Measurements from ENCODE around the gene CACUL1. TPM values are rescaled to one million over a fixed set of nuclear protein-coding genes. Genes with fewer than 3 reads are reported as not detected.

Gene CACUL1
- total and polyA plus RNA-seq, 4 donors, result 3.9 to 15.8 (median 13.1) TPM

GRCh38 chr10:118723466-118723865 lies 31.3 kb downstream of the CACUL1 start:
- DNase-seq (ENCODE audit: low spot score), result no peak
- H3K27ac ChIP-seq (ENCODE audit: low read depth in 1 of 2, low read length in 2 of 2), result no peak overlapping the region
- no peaks in the 10 kb centered on the region for H3K36me3 ChIP-seq (ENCODE audit: control insufficient read depth in 4 of 4, insufficient read depth in 3 of 4, low read depth in 1 of 4, low read length in 3 of 4)
- 97% methylated on average over 6 of the region's 6 CpGs for WGBS
- H3K9me3 ChIP-seq (ENCODE audit: control insufficient read depth in 4 of 4, low read length in 3 of 4), result no peaks in the 10 kb centered on the region
- no peaks in the 10 kb centered on the region for H3K27me3 ChIP-seq (ENCODE audit: control insufficient read depth in 4 of 4, insufficient read depth in 4 of 4, low read length in 3 of 4)
- H3K9ac ChIP-seq (ENCODE audit: low read depth in 1 of 2, low read length in 2 of 2), result no peak overlapping the region
- H3K4me3 ChIP-seq (ENCODE audit: low read depth in 1 of 3, low read length in 3 of 3), result no peak overlapping the region
- TF ChIP-seq RAD21 (IDR thresholded peaks at IDR 0.05) (no peak), SP1 (IDR thresholded peaks at IDR 0.05) (no peak), MAX (IDR thresholded peaks at IDR 0.05) (no peak), FOXA2 (IDR thresholded peaks at IDR 0.05) (no peak), ZBTB33 (IDR thresholded peaks at IDR 0.05) (no peak), HNF4G (IDR thresholded peaks at IDR 0.05) (no peak), FOXA1 (IDR thresholded peaks at IDR 0.05) (no peak), NR2F2 (IDR thresholded peaks at IDR 0.05) (no peak), JUND (IDR thresholded peaks at IDR 0.05) (no peak), EGR1 (IDR thresholded peaks at IDR 0.05; ENCODE audit: low read depth in 2 of 2) (no peak), HNF4A (conservative IDR thresholded peaks at IDR 0.05) (no peak), CTCF (IDR thresholded peaks at IDR 0.05; ENCODE audit: low read depth, low read length, missing input control) (no peak), YY1 (IDR thresholded peaks at IDR 0.05) (no peak)
- TF ChIP-seq, protein P1, sequence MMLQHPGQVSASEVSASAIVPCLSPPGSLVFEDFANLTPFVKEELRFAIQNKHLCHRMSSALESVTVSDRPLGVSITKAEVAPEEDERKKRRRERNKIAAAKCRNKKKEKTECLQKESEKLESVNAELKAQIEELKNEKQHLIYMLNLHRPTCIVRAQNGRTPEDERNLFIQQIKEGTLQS (IDR thresholded peaks at IDR 0.05), result no peak
- H3K4me1 ChIP-seq (ENCODE audit: control insufficient read depth in 4 of 4, insufficient read depth in 4 of 4, low read length in 3 of 4), result peaks cover 0 to 4% (median 2%) of the 10 kb centered on the region in 4 donors

GRCh38 chr10:118721539-118721876 lies 33.3 kb downstream of the CACUL1 start:
- no peaks in the 10 kb centered on the region for H3K27me3 ChIP-seq (ENCODE audit: control insufficient read depth in 4 of 4, insufficient read depth in 4 of 4, low read length in 3 of 4)
- H3K36me3 ChIP-seq (ENCODE audit: control insufficient read depth in 4 of 4, insufficient read depth in 3 of 4, low read depth in 1 of 4, low read length in 3 of 4), result no peaks in the 10 kb centered on the region
- no peak overlapping the region for H3K9ac ChIP-seq (ENCODE audit: low read depth in 1 of 2, low read length in 2 of 2)
- H3K4me3 ChIP-seq (ENCODE audit: low read depth in 1 of 3, low read length in 3 of 3), result no peak overlapping the region
- TF ChIP-seq EGR1 (IDR thresholded peaks at IDR 0.05; ENCODE audit: low read depth in 2 of 2) (no peak), RAD21 (IDR thresholded peaks at IDR 0.05) (no peak), SP1 (IDR thresholded peaks at IDR 0.05) (no peak), HNF4G (IDR thresholded peaks at IDR 0.05) (no peak), JUND (IDR thresholded peaks at IDR 0.05) (no peak), TAF1 (conservative IDR thresholded peaks at IDR 0.05) (no peak), NR2F2 (IDR thresholded peaks at IDR 0.05) (no peak)
- TF ChIP-seq, protein P2, sequence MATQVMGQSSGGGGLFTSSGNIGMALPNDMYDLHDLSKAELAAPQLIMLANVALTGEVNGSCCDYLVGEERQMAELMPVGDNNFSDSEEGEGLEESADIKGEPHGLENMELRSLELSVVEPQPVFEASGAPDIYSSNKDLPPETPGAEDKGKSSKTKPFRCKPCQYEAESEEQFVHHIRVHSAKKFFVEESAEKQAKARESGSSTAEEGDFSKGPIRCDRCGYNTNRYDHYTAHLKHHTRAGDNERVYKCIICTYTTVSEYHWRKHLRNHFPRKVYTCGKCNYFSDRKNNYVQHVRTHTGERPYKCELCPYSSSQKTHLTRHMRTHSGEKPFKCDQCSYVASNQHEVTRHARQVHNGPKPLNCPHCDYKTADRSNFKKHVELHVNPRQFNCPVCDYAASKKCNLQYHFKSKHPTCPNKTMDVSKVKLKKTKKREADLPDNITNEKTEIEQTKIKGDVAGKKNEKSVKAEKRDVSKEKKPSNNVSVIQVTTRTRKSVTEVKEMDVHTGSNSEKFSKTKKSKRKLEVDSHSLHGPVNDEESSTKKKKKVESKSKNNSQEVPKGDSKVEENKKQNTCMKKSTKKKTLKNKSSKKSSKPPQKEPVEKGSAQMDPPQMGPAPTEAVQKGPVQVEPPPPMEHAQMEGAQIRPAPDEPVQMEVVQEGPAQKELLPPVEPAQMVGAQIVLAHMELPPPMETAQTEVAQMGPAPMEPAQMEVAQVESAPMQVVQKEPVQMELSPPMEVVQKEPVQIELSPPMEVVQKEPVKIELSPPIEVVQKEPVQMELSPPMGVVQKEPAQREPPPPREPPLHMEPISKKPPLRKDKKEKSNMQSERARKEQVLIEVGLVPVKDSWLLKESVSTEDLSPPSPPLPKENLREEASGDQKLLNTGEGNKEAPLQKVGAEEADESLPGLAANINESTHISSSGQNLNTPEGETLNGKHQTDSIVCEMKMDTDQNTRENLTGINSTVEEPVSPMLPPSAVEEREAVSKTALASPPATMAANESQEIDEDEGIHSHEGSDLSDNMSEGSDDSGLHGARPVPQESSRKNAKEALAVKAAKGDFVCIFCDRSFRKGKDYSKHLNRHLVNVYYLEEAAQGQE (IDR thresholded peaks at IDR 0.05), result no peak
- TF ChIP-seq, protein P1 (IDR thresholded peaks at IDR 0.05), result no peak
- no peak overlapping the region for H3K27ac ChIP-seq (ENCODE audit: low read depth in 1 of 2, low read length in 2 of 2)
- H3K4me1 ChIP-seq (ENCODE audit: control insufficient read depth in 4 of 4, insufficient read depth in 4 of 4, low read length in 3 of 4), result peaks cover 0 to 4% (median 2%) of the 10 kb centered on the region in 4 donors
- 66% methylated on average over 3 of the region's 3 CpGs for WGBS
- no peak for DNase-seq (ENCODE audit: low spot score)
- H3K9me3 ChIP-seq (ENCODE audit: control insufficient read depth in 4 of 4, low read length in 3 of 4), result no peaks in the 10 kb centered on the region

Measured in liver (tissue), 9 donors.